Measurements from ENCODE around the gene GUF1. TPM values are rescaled to one million over a fixed set of nuclear protein-coding genes. Genes with fewer than 3 reads are reported as not detected.

Gene GUF1
- total and polyA plus RNA-seq, 4 donors, result 6.4 to 13.0 (median 10.5) TPM

- no peaks in the 10 kb centered on the region for H3K4me1 ChIP-seq (ENCODE audit: control insufficient read depth in 4 of 4, insufficient read depth in 4 of 4, low read length in 3 of 4)
- H3K36me3 ChIP-seq (ENCODE audit: control insufficient read depth in 4 of 4, insufficient read depth in 3 of 4, low read depth in 1 of 4, low read length in 3 of 4), result no peaks in the 10 kb centered on the region
- H3K4me3 ChIP-seq (ENCODE audit: low read depth in 1 of 3, low read length in 3 of 3), result no peak overlapping the region
- TF ChIP-seq SP1 (IDR thresholded peaks at IDR 0.05), result no peak
- no peak for TF ChIP-seq FOXA1 (IDR thresholded peaks at IDR 0.05)
- TF ChIP-seq GABPA (IDR thresholded peaks at IDR 0.05 in 1 of 2, conservative IDR thresholded peaks at IDR 0.05 in 1 of 2), result no peak
- TF ChIP-seq YY1 (IDR thresholded peaks at IDR 0.05), result peak; percentile 60
- no peak for TF ChIP-seq ATF3 (IDR thresholded peaks at IDR 0.05)
- no peak for TF ChIP-seq ZBTB33 (IDR thresholded peaks at IDR 0.05)
- no peak for TF ChIP-seq TAF1 (conservative IDR thresholded peaks at IDR 0.05)
- TF ChIP-seq RAD21 (IDR thresholded peaks at IDR 0.05), result peak; percentile 68 to 83
- TF ChIP-seq HNF4A (conservative IDR thresholded peaks at IDR 0.05), result no peak
- no peak for TF ChIP-seq EGR1 (IDR thresholded peaks at IDR 0.05; ENCODE audit: low read depth in 2 of 2)
- no peak for TF ChIP-seq MAX (IDR thresholded peaks at IDR 0.05)
- TF ChIP-seq HNF4G (IDR thresholded peaks at IDR 0.05), result no peak
- TF ChIP-seq RXRA (IDR thresholded peaks at IDR 0.05), result no peak
- no peak for TF ChIP-seq FOXA2 (IDR thresholded peaks at IDR 0.05)
- TF ChIP-seq JUND (IDR thresholded peaks at IDR 0.05), result no peak
- no peak for TF ChIP-seq REST (IDR thresholded peaks at IDR 0.05)
- TF ChIP-seq NR2F2 (IDR thresholded peaks at IDR 0.05), result no peak
- TF ChIP-seq CTCF (IDR thresholded peaks at IDR 0.05; ENCODE audit: low read depth, low read length, missing input control), result peak; percentile 56
- H3K9me3 ChIP-seq (ENCODE audit: control insufficient read depth in 4 of 4, low read length in 3 of 4), result no peaks in the 10 kb centered on the region
- H3K9ac ChIP-seq (ENCODE audit: low read depth in 1 of 2, low read length in 2 of 2), result no peak overlapping the region
- no peak overlapping the region for H3K27ac ChIP-seq (ENCODE audit: low read depth in 1 of 2, low read length in 2 of 2)
- no peak for DNase-seq (ENCODE audit: low spot score)
- 2% methylated on average over 2 of the region's 2 CpGs for WGBS
- peaks cover 0 to 3% (median under 1%) of the 10 kb centered on the region in 4 donors for H3K27me3 ChIP-seq (ENCODE audit: control insufficient read depth in 4 of 4, insufficient read depth in 4 of 4, low read length in 3 of 4)
Observed at GRCh38 chr4:44629280-44629866, 48.8 kb upstream of the GUF1 start.
